Keratinocyte (primary cell): ENCODE results near the gene GATAD1. TPM values are rescaled to one million over a fixed set of nuclear protein-coding genes. Genes with fewer than 3 reads are reported as not detected.

Experiments used
- DNase-seq: peaks from one replicate; pipeline ENCODE4 v3.0.0-alpha.2; 2011; ENCODE audit warnings: low read depth, missing footprints, low spot score
- FAIRE-seq: peaks from 2 replicates; lab custom pipeline; 2011; peaks lifted over from hg19 to GRCh38; lab: Jason Lieb, UNC
- H2AFZ ChIP-seq: 2 replicates; pipeline ENCODE4 v1.6.0; 2012; ENCODE audit warnings: low read length, control low read depth, inconsistent platforms; ENCODE audit not compliant: control insufficient read depth
- H3K27ac ChIP-seq: 2 replicates; pipeline ENCODE4 v1.5.1; 2011; ENCODE audit warnings: low read length; ENCODE audit not compliant: control insufficient read depth, insufficient read depth
- H3K27me3 ChIP-seq: 3 replicates; pipeline ENCODE4 v1.6.0; 2011; ENCODE audit warnings: low read length; ENCODE audit not compliant: control insufficient read depth, insufficient read depth; ENCODE audit errors: extremely low read depth
- H3K36me3 ChIP-seq, 2 experiments: 2 replicates in 1 of 2; 3 replicates in 1 of 2; pipeline ENCODE4 v1.5.1; 2011; ENCODE audit warnings: low read length in 2 of 2, mild to moderate bottlenecking in 1 of 2; ENCODE audit not compliant: control insufficient read depth in 2 of 2, insufficient read depth in 2 of 2; ENCODE audit errors: extremely low read depth in 1 of 2
- H3K4me1 ChIP-seq: 3 replicates; pipeline ENCODE4 v1.5.1; 2011; ENCODE audit warnings: low read length; ENCODE audit not compliant: control insufficient read depth, insufficient read depth; ENCODE audit errors: extremely low read depth
- H3K4me2 ChIP-seq: 3 replicates; pipeline ENCODE4 v1.6.0; 2011; ENCODE audit warnings: low read depth, low read length; ENCODE audit not compliant: control insufficient read depth, insufficient read depth; ENCODE audit errors: extremely low read depth
- H3K4me3 ChIP-seq, 3 experiments: fragments of 200-600 bp in 1 of 3; sonication (generic) in 1 of 3; 2 replicates in 2 of 3; 3 replicates in 1 of 3; pipeline ENCODE4 v1.5.1; 2011 to 2016; ENCODE audit warnings: low read length in 3 of 3, mild to moderate bottlenecking in 3 of 3, control low read depth in 2 of 3, inconsistent platforms in 1 of 3, low read depth in 1 of 3, mixed read lengths in 1 of 3, mixed run types in 1 of 3, moderate library complexity in 1 of 3; ENCODE audit not compliant: control insufficient read depth in 2 of 3, insufficient read depth in 2 of 3; ENCODE audit errors: extremely low read depth in 1 of 3
- H3K79me2 ChIP-seq: 2 replicates; pipeline ENCODE4 v1.6.0; 2012; ENCODE audit warnings: low read length; ENCODE audit not compliant: control insufficient read depth, insufficient read depth
- H3K9ac ChIP-seq: 3 replicates; pipeline ENCODE4 v1.6.0; 2011; ENCODE audit warnings: low read length; ENCODE audit not compliant: control insufficient read depth, insufficient read depth; ENCODE audit errors: extremely low read depth
- H3K9me1 ChIP-seq: 3 replicates; pipeline ENCODE4 v1.6.0; 2011; ENCODE audit warnings: low read length; ENCODE audit not compliant: control insufficient read depth, insufficient read depth; ENCODE audit errors: extremely low read depth
- H3K9me3 ChIP-seq: 2 replicates; pipeline ENCODE4 v1.5.1; 2012; ENCODE audit warnings: low read depth, low read length; ENCODE audit not compliant: control insufficient read depth
- H4K20me1 ChIP-seq: 3 replicates; pipeline ENCODE4 v1.6.0; 2011; ENCODE audit warnings: low read length; ENCODE audit not compliant: control insufficient read depth, insufficient read depth; ENCODE audit errors: extremely low read depth
- EZH2 ChIP-seq: IDR thresholded peaks from one replicate; pipeline ENCODE4 v1.6.1; 2012; ENCODE audit warnings: inconsistent platforms, mild to moderate bottlenecking, low read length, moderate library complexity
- dilution Hi-C: fragments of 300-500 bp; cut with MboI; formaldehyde crosslinking; loops from one replicate; pipeline ENCODE4 v1.7.0; 2020; ENCODE audit warnings: low sequenced_read_pairs; ENCODE audit not compliant: extremely low pct_ligation_motif_present
- polyA plus RNA-seq, 5 experiments: library from polyadenylated mRNA; depleted of rRNA in 3 of 5; stranded (reverse) in 3 of 5; stranded (forward) in 1 of 5; unstranded in 1 of 5; fragments of >200 nt; gene quantifications; 1 replicate in 1 of 5; 2 replicates in 3 of 5; 3 replicates in 1 of 5; pipeline versions ENCODE4 v1.2.1 to v1.2.3, GENCODE V29; 2011 to 2012; ENCODE audit warnings: missing spikeins in 2 of 5, low read depth in 1 of 5, low replicate concordance in 1 of 5
- TF ChIP-seq, protein P1 (sequence below), 3 experiments: IDR thresholded peaks in 1 of 3; conservative IDR thresholded peaks in 1 of 3; optimal IDR thresholded peaks in 1 of 3; 2 replicates in 2 of 3; 3 replicates in 1 of 3; pipeline versions ENCODE3 to v1.5.1; 2011; ENCODE audit warnings: low read length in 3 of 3, mild to moderate bottlenecking in 3 of 3, moderate library complexity in 2 of 3, control low read depth in 1 of 3, inconsistent platforms in 1 of 3; ENCODE audit not compliant: insufficient read depth in 2 of 3; ENCODE audit errors: extremely low read depth in 1 of 3

GATAD1 gene
- polyA plus RNA-seq, 1 donor (not counting 4 experiments of a cell fraction or from before 2014, with no cell fraction given), result 16.5 TPM

GRCh38 chr7:92504563-92504962, 57.3 kb downstream of the GATAD1 start:
- H3K9me1 ChIP-seq, result no peaks in the 10 kb centered on the region
- H3K4me1 ChIP-seq, result no peaks in the 10 kb centered on the region
- no peak overlapping the region for H3K9ac ChIP-seq
- H4K20me1 ChIP-seq, result no peaks in the 10 kb centered on the region
- TF ChIP-seq, protein P1, sequence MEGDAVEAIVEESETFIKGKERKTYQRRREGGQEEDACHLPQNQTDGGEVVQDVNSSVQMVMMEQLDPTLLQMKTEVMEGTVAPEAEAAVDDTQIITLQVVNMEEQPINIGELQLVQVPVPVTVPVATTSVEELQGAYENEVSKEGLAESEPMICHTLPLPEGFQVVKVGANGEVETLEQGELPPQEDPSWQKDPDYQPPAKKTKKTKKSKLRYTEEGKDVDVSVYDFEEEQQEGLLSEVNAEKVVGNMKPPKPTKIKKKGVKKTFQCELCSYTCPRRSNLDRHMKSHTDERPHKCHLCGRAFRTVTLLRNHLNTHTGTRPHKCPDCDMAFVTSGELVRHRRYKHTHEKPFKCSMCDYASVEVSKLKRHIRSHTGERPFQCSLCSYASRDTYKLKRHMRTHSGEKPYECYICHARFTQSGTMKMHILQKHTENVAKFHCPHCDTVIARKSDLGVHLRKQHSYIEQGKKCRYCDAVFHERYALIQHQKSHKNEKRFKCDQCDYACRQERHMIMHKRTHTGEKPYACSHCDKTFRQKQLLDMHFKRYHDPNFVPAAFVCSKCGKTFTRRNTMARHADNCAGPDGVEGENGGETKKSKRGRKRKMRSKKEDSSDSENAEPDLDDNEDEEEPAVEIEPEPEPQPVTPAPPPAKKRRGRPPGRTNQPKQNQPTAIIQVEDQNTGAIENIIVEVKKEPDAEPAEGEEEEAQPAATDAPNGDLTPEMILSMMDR (optimal IDR thresholded peaks at IDR 0.05 in 1 of 3, IDR thresholded peaks at IDR 0.05 in 1 of 3, conservative IDR thresholded peaks at IDR 0.05 in 1 of 3; ENCODE audit: extremely low read depth in 1 of 3, insufficient read depth in 2 of 3, low read length in 3 of 3), result no peak
- no peak for TF ChIP-seq EZH2
- no peaks in the 10 kb centered on the region for H3K9me3 ChIP-seq
- H3K27ac ChIP-seq, result no peak overlapping the region
- H3K4me2 ChIP-seq, result no peak overlapping the region
- H3K4me3 ChIP-seq, result no peak overlapping the region
- no peak for FAIRE-seq
- H3K36me3 ChIP-seq, result peaks cover 0 to 4% of the 10 kb centered on the region in 2 experiments
- H2AFZ ChIP-seq, result no peak overlapping the region
- H3K27me3 ChIP-seq, result no peaks in the 10 kb centered on the region
- no peak for DNase-seq
- dilution Hi-C loops, result no loop called here
- H3K79me2 ChIP-seq, result no peaks in the 10 kb centered on the region

DNA sequence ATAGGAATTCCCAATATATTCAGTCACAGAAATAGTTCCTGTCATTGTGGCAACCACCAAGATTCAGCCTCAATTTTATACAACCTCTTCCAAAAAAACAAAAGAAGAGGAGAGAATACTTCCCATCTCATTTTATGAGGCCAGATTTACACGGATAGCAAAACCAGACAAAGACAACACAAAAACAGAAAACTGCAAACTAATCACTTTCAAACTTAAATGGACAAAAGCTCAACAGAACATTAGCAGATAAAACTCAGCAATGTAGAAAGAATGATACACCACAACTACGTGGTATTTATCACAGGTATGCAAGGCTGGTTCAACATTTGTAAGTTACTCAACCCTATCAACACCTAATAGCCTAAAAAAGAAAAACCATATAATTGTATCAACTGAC, 59.1 kb downstream of the GATAD1 start:
- no peaks in the 10 kb centered on the region for H3K9me1 ChIP-seq
- no peak for TF ChIP-seq EZH2
- TF ChIP-seq, protein P1 (optimal IDR thresholded peaks at IDR 0.05 in 1 of 3, IDR thresholded peaks at IDR 0.05 in 1 of 3, conservative IDR thresholded peaks at IDR 0.05 in 1 of 3; ENCODE audit: extremely low read depth in 1 of 3, insufficient read depth in 2 of 3, low read length in 3 of 3), result no peak
- dilution Hi-C loops, result no loop called here
- H3K9ac ChIP-seq, result no peak overlapping the region
- H4K20me1 ChIP-seq, result no peaks in the 10 kb centered on the region
- H3K36me3 ChIP-seq, result no peaks in the 10 kb centered on the region
- H2AFZ ChIP-seq, result no peak overlapping the region
- FAIRE-seq (no peak), DNase-seq (no peak)
- no peaks in the 10 kb centered on the region for H3K27me3 ChIP-seq
- no peaks in the 10 kb centered on the region for H3K79me2 ChIP-seq
- H3K4me2 ChIP-seq, result no peak overlapping the region
- H3K4me1 ChIP-seq, result no peaks in the 10 kb centered on the region
- H3K27ac ChIP-seq, result no peak overlapping the region
- no peak overlapping the region for H3K4me3 ChIP-seq
- H3K9me3 ChIP-seq, result no peaks in the 10 kb centered on the region
